HG02885 (cell line): ENCODE data around the gene SPARC.
"Not testable (repeated sequence)": the region's sequence is repeated elsewhere in the genome, so short reads cannot be mapped to it uniquely, and the experiment has no call there.

Experiments
- ATAC-seq: cut with Tn5 transposase; IDR thresholded peaks from one replicate; pipeline ENCODE4 v1.9.1; 2021; ENCODE audit warnings: mild to moderate bottlenecking; ENCODE audit not compliant: unreplicated experiment, poor library complexity

Gene SPARC

GRCh38 chr5:151686674-151687407 is at the start of gene SPARC:
Gene SPARC (minus strand): TSS chr5:151686915. CDS start chr5:151676188, 10,727 bp downstream.
- peak; percentile 63 for ATAC-seq

- no peak for ATAC-seq
Observed at GRCh38 chr5:151735646-151736045, 48.9 kb upstream of the SPARC start.

- ATAC-seq = no peak
Observed at GRCh38 chr5:151734064-151734408, 47.3 kb upstream of the SPARC start.

- ATAC-seq = no peak
Observed at GRCh38 chr5:151733358-151734063, 46.8 kb upstream of the SPARC start.

GRCh38 chr5:151730381-151730780 is 43.7 kb upstream of the SPARC start:
- ATAC-seq = no peak

GRCh38 chr5:151729597-151729996 is 42.9 kb upstream of the SPARC start:
- not testable (repeated sequence) for ATAC-seq

GRCh38 chr5:151724360-151724759 is 37.6 kb upstream of the SPARC start:
- no peak for ATAC-seq

GRCh38 chr5:151722546-151722945 is 35.8 kb upstream of the SPARC start:
- ATAC-seq = no peak

GRCh38 chr5:151721812-151722391 is 35.2 kb upstream of the SPARC start:
- ATAC-seq = peak; percentile 24

GRCh38 chr5:151721087-151721646 is 34.5 kb upstream of the SPARC start:
- peak; percentile 85 for ATAC-seq

- no peak for ATAC-seq
Observed at GRCh38 chr5:151720215-151720614, 33.5 kb upstream of the SPARC start.

- no peak for ATAC-seq
Observed at GRCh38 chr5:151719228-151720000, 32.7 kb upstream of the SPARC start.

GRCh38 chr5:151718646-151719045 is 31.9 kb upstream of the SPARC start:
- ATAC-seq = no peak

- no peak for ATAC-seq
Observed at GRCh38 chr5:151718153-151718552, 31.4 kb upstream of the SPARC start.

- ATAC-seq = no peak
Observed at GRCh38 chr5:151717416-151717815, 30.7 kb upstream of the SPARC start.

GRCh38 chr5:151709109-151709735 is 22.5 kb upstream of the SPARC start:
- ATAC-seq = no peak

- no peak for ATAC-seq
Observed at GRCh38 chr5:151708126-151708525, 21.4 kb upstream of the SPARC start.

- no peak for ATAC-seq
Observed at GRCh38 chr5:151707567-151707966, 20.9 kb upstream of the SPARC start.

GRCh38 chr5:151706906-151707305 is 20.2 kb upstream of the SPARC start:
- no peak for ATAC-seq

GRCh38 chr5:151703780-151704179 is 17.1 kb upstream of the SPARC start:
- ATAC-seq = no peak
